Neural progenitor cell (in vitro differentiated cells): ENCODE measurements around the gene TANC1.

Source experiments
- EZH2 ChIP-seq: fragments of 200-600 bp; sonication (generic); IDR thresholded peaks from 2 replicates; pipeline ENCODE4 v1.6.1; 2017; ENCODE audit warnings: antibody characterized with exemption, mild to moderate bottlenecking, moderate library complexity
- EZH2phosphoT487 ChIP-seq: fragments of 200-600 bp; sonication (generic); IDR thresholded peaks from 2 replicates; pipeline ENCODE4 v1.6.1; 2017; ENCODE audit warnings: antibody characterized with exemption
- TF ChIP-seq, protein P1 (sequence below): fragments of 200-600 bp; sonication (generic); IDR thresholded peaks from 2 replicates; pipeline ENCODE4 v1.5.1; 2017; ENCODE audit warnings: antibody characterized with exemption, mild to moderate bottlenecking

GRCh38 chr2:159168707-159169106 lies 200.3 kb downstream of the TANC1 start:
- TF ChIP-seq, protein P1, sequence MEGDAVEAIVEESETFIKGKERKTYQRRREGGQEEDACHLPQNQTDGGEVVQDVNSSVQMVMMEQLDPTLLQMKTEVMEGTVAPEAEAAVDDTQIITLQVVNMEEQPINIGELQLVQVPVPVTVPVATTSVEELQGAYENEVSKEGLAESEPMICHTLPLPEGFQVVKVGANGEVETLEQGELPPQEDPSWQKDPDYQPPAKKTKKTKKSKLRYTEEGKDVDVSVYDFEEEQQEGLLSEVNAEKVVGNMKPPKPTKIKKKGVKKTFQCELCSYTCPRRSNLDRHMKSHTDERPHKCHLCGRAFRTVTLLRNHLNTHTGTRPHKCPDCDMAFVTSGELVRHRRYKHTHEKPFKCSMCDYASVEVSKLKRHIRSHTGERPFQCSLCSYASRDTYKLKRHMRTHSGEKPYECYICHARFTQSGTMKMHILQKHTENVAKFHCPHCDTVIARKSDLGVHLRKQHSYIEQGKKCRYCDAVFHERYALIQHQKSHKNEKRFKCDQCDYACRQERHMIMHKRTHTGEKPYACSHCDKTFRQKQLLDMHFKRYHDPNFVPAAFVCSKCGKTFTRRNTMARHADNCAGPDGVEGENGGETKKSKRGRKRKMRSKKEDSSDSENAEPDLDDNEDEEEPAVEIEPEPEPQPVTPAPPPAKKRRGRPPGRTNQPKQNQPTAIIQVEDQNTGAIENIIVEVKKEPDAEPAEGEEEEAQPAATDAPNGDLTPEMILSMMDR = peak; percentile 24
- TF ChIP-seq EZH2phosphoT487 (no peak), EZH2 (no peak)
